WTC11 (cell line): ENCODE results near the gene UBE2J2. TPM values are rescaled to one million over a fixed set of nuclear protein-coding genes. Genes with fewer than 3 reads are reported as not detected.

Experiments
- ATAC-seq: fragments of 200-7000 bp; cut with Tn5 transposase; 2 replicates; pipeline ENCODE4 v1.10.0; 2021; ENCODE audit warnings: mild to moderate bottlenecking, moderate library complexity
- CTCF ChIA-PET: fragments of 300-600 bp; sonication (Branson Sonifier 250); formaldehyde crosslinking; loops from one replicate; lab custom pipeline; 2021; ENCODE audit warnings: antibody characterized with exemption; lab: Charles Lee
- POLR2A ChIA-PET: fragments of 350-600 bp; sonication (Branson Sonifier 250); formaldehyde crosslinking; loops from one replicate; lab custom pipeline; 2021; ENCODE audit warnings: antibody characterized with exemption; lab: Charles Lee
- DNase-seq: peaks from one replicate; pipeline ENCODE4 v3.0.0; 2021; ENCODE audit warnings: low spot score
- H3K27ac Mint-ChIP-seq: 2 replicates; pipeline ENCODE4 v1.8.0; 2021; ENCODE audit warnings: mixed read lengths
- H3K27me3 Mint-ChIP-seq: 2 replicates; pipeline ENCODE4 v1.8.0; 2021; ENCODE audit warnings: low read depth, mild to moderate bottlenecking, moderate library complexity, mixed read lengths
- H3K36me3 Mint-ChIP-seq: 2 replicates; pipeline ENCODE4 v1.8.0; 2021; ENCODE audit warnings: mixed read lengths
- H3K4me1 Mint-ChIP-seq: 2 replicates; pipeline ENCODE4 v1.8.0; 2022; ENCODE audit warnings: mixed read lengths
- H3K4me3 Mint-ChIP-seq: 2 replicates; pipeline ENCODE4 v1.8.0; 2021; ENCODE audit warnings: mild to moderate bottlenecking, moderate library complexity, mixed read lengths
- H3K9me3 Mint-ChIP-seq: 2 replicates; pipeline ENCODE4 v1.8.0; 2021; ENCODE audit warnings: mixed read lengths
- EMX1 ChIP-seq: fragments of 250-450 bp; sonication (Bioruptor Pico); IDR thresholded peaks from 2 replicates; pipeline ENCODE4 v1.8.0; 2021; ENCODE audit warnings: mild to moderate bottlenecking
- FOXP1 ChIP-seq: sonication (generic); formaldehyde crosslinking; IDR thresholded peaks from 2 replicates; pipeline ENCODE4 v1.8.0; 2022; ENCODE audit warnings: missing genetic modification reagents, mild to moderate bottlenecking, moderate library complexity, borderline replicate concordance
- HMGA2 ChIP-seq: fragments of 250-450 bp; sonication (Bioruptor Pico); IDR thresholded peaks from 2 replicates; pipeline ENCODE4 v1.4.0; 2021; ENCODE audit warnings: mild to moderate bottlenecking, moderate library complexity
- MYBL2 ChIP-seq: sonication (generic); formaldehyde crosslinking; IDR thresholded peaks from 2 replicates; pipeline ENCODE4 v1.8.1; 2023; ENCODE audit warnings: mild to moderate bottlenecking, moderate library complexity, missing genetic modification reagents
- NFATC4 ChIP-seq: fragments of 250-450 bp; sonication (Bioruptor Pico); IDR thresholded peaks from 2 replicates; pipeline ENCODE4 v1.9.0; 2021; ENCODE audit warnings: mild to moderate bottlenecking
- NR2C2 ChIP-seq: sonication (generic); formaldehyde crosslinking; IDR thresholded peaks from 2 replicates; pipeline ENCODE4 v1.8.0; 2022; ENCODE audit warnings: mild to moderate bottlenecking, missing genetic modification reagents
- NR3C1 ChIP-seq: sonication (generic); formaldehyde crosslinking; conservative IDR thresholded peaks from 2 replicates; pipeline ENCODE4 v1.8.1; 2023; ENCODE audit warnings: low read depth, mild to moderate bottlenecking, missing genetic modification reagents
- RELA ChIP-seq: sonication (generic); formaldehyde crosslinking; IDR thresholded peaks from 2 replicates; pipeline ENCODE4 v1.8.1; 2022; ENCODE audit warnings: missing genetic modification reagents, mild to moderate bottlenecking, borderline replicate concordance
- SMAD3 ChIP-seq: sonication (generic); formaldehyde crosslinking; IDR thresholded peaks from 2 replicates; pipeline ENCODE4 v1.8.0; 2022; ENCODE audit warnings: missing genetic modification reagents, mild to moderate bottlenecking, borderline replicate concordance
- SMAD4 ChIP-seq: sonication (generic); formaldehyde crosslinking; IDR thresholded peaks from 2 replicates; pipeline ENCODE4 v1.8.0; 2022; ENCODE audit warnings: mild to moderate bottlenecking, missing genetic modification reagents
- ZNF138 ChIP-seq: sonication (generic); formaldehyde crosslinking; conservative IDR thresholded peaks from 2 replicates; pipeline ENCODE4 v1.8.1; 2022; ENCODE audit warnings: mild to moderate bottlenecking, moderate library complexity, missing genetic modification reagents
- ZNF416 ChIP-seq: fragments of 250-450 bp; sonication (Bioruptor Pico); IDR thresholded peaks from 2 replicates; pipeline ENCODE4 v1.9.0; 2021; ENCODE audit warnings: mild to moderate bottlenecking, inconsistent platforms
- total RNA-seq: library from RNA; stranded (reverse); gene quantifications from 3 replicates; pipeline ENCODE4 v1.2.3, GENCODE V29; 2021
- TF ChIP-seq, protein P1 (sequence below): sonication (generic); formaldehyde crosslinking; IDR thresholded peaks from 2 replicates; pipeline ENCODE4 v1.8.1; 2022; ENCODE audit warnings: mild to moderate bottlenecking, moderate library complexity, missing genetic modification reagents
- TF ChIP-seq, protein P2 (sequence below): sonication (generic); formaldehyde crosslinking; IDR thresholded peaks from 2 replicates; pipeline ENCODE4 v1.8.1; 2022; ENCODE audit warnings: low read depth, mild to moderate bottlenecking, moderate library complexity, missing genetic modification reagents, borderline replicate concordance
- TF ChIP-seq, protein P3 (sequence below): fragments of 250-450 bp; sonication (Bioruptor Pico); IDR thresholded peaks from 2 replicates; pipeline ENCODE4 v1.9.0; 2021; ENCODE audit warnings: mild to moderate bottlenecking
- TF ChIP-seq, protein P4 (sequence below): fragments of 250-450 bp; sonication (Bioruptor Pico); IDR thresholded peaks from 2 replicates; pipeline ENCODE4 v1.9.0; 2021; ENCODE audit warnings: mild to moderate bottlenecking
- TF ChIP-seq, protein P5 (sequence below): sonication (generic); formaldehyde crosslinking; IDR thresholded peaks from 2 replicates; pipeline ENCODE4 v1.8.1; 2023; ENCODE audit warnings: mild to moderate bottlenecking, missing genetic modification reagents, moderate library complexity
- TF ChIP-seq, protein P6 (sequence below): sonication (generic); formaldehyde crosslinking; IDR thresholded peaks from 2 replicates; pipeline ENCODE4 v1.8.0; 2022; ENCODE audit warnings: mild to moderate bottlenecking, missing genetic modification reagents

The UBE2J2 gene
- total RNA-seq, 1 experiment from 2014 or later: 72.2 TPM

DNA sequence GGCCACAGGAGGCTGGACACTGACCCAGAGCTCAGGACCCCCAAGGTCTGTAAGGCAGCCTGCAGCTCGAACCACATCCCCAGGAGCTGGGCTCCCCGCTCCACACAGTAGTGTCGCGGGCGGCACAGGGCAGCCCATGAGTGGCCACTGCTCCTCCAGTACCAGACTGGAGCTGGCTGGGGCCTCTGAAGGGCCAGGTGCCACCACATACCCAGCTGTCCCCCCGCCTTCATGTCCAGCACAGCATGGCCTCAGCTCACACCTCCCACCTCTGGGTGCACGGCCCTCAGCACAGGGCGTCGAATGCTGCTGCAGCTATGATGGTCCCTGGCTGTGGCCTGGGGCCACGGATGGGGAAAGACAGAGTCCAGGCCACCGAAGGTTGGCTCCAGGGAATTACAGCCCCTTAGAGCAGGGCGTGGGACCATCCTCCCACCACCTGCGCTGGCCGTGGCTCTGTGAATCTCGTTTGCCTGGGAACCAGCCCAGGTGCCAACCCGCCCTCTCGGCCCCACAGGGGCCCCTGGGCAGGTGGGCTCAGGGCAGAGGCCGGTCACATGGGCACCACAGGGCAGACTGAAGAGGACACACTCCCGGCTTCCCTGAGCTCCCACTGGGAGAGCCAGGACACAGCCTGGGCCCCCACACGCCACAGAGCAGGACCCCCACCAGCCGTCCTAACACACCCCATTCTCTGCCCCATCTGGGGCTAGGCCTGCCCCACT lies 57.6 kb downstream of the UBE2J2 start (continued):
- TF ChIP-seq SMAD4 (no peak), ZNF138 (CRISPR knock-in tag) (no peak)
- TF ChIP-seq, protein P1, sequence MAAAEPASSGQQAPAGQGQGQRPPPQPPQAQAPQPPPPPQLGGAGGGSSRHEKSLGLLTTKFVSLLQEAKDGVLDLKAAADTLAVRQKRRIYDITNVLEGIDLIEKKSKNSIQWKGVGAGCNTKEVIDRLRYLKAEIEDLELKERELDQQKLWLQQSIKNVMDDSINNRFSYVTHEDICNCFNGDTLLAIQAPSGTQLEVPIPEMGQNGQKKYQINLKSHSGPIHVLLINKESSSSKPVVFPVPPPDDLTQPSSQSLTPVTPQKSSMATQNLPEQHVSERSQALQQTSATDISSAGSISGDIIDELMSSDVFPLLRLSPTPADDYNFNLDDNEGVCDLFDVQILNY (CRISPR knock-in tag): no peak
- TF ChIP-seq, all 79 proteins: peak for 0

DNA sequence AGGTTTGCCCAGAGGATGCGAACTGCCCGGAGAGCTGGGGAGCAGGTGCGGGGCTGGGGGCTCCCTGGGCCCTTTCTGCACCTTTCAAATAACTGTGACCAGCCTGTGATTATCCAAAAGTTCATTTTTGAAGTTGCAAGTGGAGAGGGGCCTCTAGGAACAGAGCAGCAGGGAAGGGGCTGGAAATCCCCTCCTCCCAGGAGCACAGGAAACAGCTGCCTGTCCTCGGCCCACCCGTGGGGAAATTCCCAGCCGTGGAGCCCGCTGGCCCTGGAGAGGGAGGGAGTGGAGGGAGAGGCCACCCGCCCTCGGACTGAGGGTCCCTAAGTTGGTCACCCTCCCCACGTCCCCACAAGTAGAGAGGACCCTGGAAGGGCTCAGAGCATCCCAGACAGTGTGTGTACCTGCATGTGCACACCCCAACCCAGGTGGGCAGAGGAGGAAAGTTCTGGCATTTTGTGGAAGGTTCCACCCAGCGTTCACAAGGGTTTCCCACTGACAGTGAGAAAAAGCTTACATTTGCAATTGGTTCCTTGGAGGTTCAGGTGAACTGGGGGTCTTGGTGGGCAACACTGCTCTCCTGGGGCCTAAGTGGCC lies 58.5 kb downstream of the UBE2J2 start:
- TF ChIP-seq, protein P2, sequence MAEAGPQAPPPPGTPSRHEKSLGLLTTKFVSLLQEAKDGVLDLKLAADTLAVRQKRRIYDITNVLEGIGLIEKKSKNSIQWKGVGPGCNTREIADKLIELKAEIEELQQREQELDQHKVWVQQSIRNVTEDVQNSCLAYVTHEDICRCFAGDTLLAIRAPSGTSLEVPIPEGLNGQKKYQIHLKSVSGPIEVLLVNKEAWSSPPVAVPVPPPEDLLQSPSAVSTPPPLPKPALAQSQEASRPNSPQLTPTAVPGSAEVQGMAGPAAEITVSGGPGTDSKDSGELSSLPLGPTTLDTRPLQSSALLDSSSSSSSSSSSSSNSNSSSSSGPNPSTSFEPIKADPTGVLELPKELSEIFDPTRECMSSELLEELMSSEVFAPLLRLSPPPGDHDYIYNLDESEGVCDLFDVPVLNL (CRISPR knock-in tag): no peak
- TF ChIP-seq SMAD3 (CRISPR knock-in tag) (no peak), NR2C2 (CRISPR knock-in tag) (no peak), ZNF416 (CRISPR knock-in tag) (no peak), NFATC4 (CRISPR knock-in tag) (no peak)
- TF ChIP-seq, protein P3, sequence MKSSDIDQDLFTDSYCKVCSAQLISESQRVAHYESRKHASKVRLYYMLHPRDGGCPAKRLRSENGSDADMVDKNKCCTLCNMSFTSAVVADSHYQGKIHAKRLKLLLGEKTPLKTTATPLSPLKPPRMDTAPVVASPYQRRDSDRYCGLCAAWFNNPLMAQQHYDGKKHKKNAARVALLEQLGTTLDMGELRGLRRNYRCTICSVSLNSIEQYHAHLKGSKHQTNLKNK (CRISPR knock-in tag): no peak
- TF ChIP-seq, protein P4, sequence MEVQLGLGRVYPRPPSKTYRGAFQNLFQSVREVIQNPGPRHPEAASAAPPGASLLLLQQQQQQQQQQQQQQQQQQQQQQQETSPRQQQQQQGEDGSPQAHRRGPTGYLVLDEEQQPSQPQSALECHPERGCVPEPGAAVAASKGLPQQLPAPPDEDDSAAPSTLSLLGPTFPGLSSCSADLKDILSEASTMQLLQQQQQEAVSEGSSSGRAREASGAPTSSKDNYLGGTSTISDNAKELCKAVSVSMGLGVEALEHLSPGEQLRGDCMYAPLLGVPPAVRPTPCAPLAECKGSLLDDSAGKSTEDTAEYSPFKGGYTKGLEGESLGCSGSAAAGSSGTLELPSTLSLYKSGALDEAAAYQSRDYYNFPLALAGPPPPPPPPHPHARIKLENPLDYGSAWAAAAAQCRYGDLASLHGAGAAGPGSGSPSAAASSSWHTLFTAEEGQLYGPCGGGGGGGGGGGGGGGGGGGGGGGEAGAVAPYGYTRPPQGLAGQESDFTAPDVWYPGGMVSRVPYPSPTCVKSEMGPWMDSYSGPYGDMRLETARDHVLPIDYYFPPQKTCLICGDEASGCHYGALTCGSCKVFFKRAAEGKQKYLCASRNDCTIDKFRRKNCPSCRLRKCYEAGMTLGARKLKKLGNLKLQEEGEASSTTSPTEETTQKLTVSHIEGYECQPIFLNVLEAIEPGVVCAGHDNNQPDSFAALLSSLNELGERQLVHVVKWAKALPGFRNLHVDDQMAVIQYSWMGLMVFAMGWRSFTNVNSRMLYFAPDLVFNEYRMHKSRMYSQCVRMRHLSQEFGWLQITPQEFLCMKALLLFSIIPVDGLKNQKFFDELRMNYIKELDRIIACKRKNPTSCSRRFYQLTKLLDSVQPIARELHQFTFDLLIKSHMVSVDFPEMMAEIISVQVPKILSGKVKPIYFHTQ: no peak
- TF ChIP-seq, all 79 proteins: peak for 0
- no peaks in the 10 kb centered on the region for H3K4me1 Mint-ChIP-seq
- ChIA-PET POLR2A (interaction anchor here (1.2 kb wide), 1 partner anchor 22 kb away, joined by 4 read pairs; no protein-coding TSS in a partner anchor), CTCF (no interaction called here)
- H3K27ac Mint-ChIP-seq: no peak overlapping the region
- no peaks in the 10 kb centered on the region for H3K27me3 Mint-ChIP-seq
- no peaks in the 10 kb centered on the region for H3K9me3 Mint-ChIP-seq
- no peak overlapping the region for H3K4me3 Mint-ChIP-seq
- no peak for DNase-seq
- ATAC-seq: no peak
- H3K36me3 Mint-ChIP-seq: no peaks in the 10 kb centered on the region

DNA sequence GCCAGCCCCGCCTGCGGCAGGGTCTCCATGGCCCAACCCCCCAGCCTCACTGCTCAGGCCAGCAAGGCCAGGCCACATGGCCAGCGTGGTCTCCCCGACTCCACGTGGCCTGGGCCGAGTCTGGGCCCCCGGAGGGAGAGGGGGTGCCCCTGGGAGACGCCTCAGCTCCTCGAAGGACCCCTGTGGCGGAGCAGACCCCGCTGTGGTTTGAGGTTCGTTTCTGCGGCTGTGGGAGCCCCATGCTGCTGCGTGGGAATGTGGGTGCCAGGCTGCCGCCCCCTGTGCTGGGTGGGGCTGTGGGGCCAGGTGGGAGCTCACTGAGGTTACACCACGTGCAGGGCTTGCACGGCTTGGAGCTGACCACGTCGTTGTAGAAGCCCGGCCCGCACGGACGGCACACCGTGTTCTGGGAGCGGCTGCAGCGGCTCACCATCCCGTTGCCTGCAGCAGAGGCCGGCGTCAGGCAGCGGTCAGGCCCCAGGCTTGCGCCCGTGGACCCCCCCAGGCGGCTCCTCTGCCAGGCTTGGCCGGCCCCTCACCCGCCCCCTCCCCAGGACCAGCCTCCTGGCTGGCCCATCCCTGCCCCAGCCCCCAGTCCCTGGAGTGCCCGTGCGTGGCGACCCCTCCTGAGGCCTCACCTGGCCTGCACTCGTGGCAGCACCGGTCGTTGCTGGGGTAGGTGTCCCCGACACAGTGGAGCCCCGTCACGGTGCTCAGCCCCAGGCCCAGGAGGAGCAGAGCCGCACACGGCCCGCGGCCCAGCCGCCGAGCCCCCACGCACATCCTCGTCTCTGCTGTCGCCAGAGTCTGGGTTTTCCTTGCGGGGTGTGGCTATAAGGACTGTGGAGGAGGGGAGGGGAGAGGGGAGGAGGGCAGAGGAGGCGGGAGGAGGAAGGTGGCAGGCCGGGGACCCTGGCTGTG lies 60.0 kb downstream of the UBE2J2 start, which contains the start of gene TNFRSF4:
Gene TNFRSF4, minus strand, starts transcription at position 809 of the 921 bp plus-strand sequence. Its CDS starts 26 bp downstream, at position 783.
- CTCF ChIA-PET: no interaction called here
- ATAC-seq: no peak
- no peaks in the 10 kb centered on the region for H3K4me1 Mint-ChIP-seq
- no peaks in the 10 kb centered on the region for H3K36me3 Mint-ChIP-seq
- H3K27ac Mint-ChIP-seq: no peak within 1 kb of the TSS
- POLR2A ChIA-PET: no interaction called here
- no peaks in the 10 kb centered on the region for H3K27me3 Mint-ChIP-seq
- TF ChIP-seq, protein P5, sequence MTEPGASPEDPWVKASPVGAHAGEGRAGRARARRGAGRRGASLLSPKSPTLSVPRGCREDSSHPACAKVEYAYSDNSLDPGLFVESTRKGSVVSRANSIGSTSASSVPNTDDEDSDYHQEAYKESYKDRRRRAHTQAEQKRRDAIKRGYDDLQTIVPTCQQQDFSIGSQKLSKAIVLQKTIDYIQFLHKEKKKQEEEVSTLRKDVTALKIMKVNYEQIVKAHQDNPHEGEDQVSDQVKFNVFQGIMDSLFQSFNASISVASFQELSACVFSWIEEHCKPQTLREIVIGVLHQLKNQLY: no peak
- no peak for TF ChIP-seq FOXP1 (CRISPR knock-in tag)
- no peak for TF ChIP-seq NFATC4 (CRISPR knock-in tag)
- TF ChIP-seq, protein P1 (CRISPR knock-in tag): no peak
- TF ChIP-seq NR3C1 (CRISPR knock-in tag): no peak
- TF ChIP-seq EMX1 (CRISPR knock-in tag): no peak
- TF ChIP-seq, protein P6, sequence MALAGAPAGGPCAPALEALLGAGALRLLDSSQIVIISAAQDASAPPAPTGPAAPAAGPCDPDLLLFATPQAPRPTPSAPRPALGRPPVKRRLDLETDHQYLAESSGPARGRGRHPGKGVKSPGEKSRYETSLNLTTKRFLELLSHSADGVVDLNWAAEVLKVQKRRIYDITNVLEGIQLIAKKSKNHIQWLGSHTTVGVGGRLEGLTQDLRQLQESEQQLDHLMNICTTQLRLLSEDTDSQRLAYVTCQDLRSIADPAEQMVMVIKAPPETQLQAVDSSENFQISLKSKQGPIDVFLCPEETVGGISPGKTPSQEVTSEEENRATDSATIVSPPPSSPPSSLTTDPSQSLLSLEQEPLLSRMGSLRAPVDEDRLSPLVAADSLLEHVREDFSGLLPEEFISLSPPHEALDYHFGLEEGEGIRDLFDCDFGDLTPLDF: no peak
- TF ChIP-seq HMGA2 (CRISPR knock-in tag): no peak
- no peak for TF ChIP-seq RELA (CRISPR knock-in tag)
- no peak for TF ChIP-seq MYBL2
- TF ChIP-seq, all 79 proteins: peak for 0
- Mint-ChIP-seq H3K4me3 (no peak within 1 kb of the TSS), H3K9me3 (no peaks in the 10 kb centered on the region)
- no peak for DNase-seq
